Measurements from ENCODE around the gene MSRB1.
A peak's percentile ranks its signal among the peaks of the same experiment; 100 is the strongest.

MSRB1 gene

GRCh38 chr16:1942810-1943726 lies at the start of gene MSRB1:
TSS of gene MSRB1 (minus strand) at chr16:1943199. CDS start at chr16:1943156, 43 bp downstream.
- TF ChIP-seq HDGF (IDR thresholded peaks at IDR 0.05; ENCODE audit: borderline replicate concordance) (peak; percentile 90; the same call in 1 of the 2 replicates), PKNOX1 (IDR thresholded peaks at IDR 0.05) (no peak), SP1 (IDR thresholded peaks at IDR 0.05) (no peak), ELF4 (IDR thresholded peaks at IDR 0.05) (no peak), FOXM1 (IDR thresholded peaks at IDR 0.05; ENCODE audit: borderline replicate concordance) (0 out of 2 replicates have a peak, but pooled peaks have one; percentile 31), ZNF384 (IDR thresholded peaks at IDR 0.05) (no peak), L3MBTL2 (conservative IDR thresholded peaks at IDR 0.05) (peak; percentile 95)
- POLR2A ChIA-PET = interaction anchor here (0.6 to 5.2 kb wide), 19 partner anchors 10 to 161 kb away, joined by 3 to 95 read pairs (median 5); partner anchors contain the start of genes FAHD1, HAGH, NDUFB10 and NUBP2
- peak; percentile 100 for DNase-seq (ENCODE audit: extremely low spot score)
- CTCF ChIA-PET = interaction anchor here (0.5 to 1.1 kb wide), 4 partner anchors 9 to 19 kb away, joined by 3 to 7 read pairs (median 4); no protein-coding TSS in a partner anchor

- no peak for TF ChIP-seq FOXK2 (IDR thresholded peaks at IDR 0.05)
- no peak for TF ChIP-seq ZNF384 (IDR thresholded peaks at IDR 0.05)
- peak; percentile 66 for TF ChIP-seq L3MBTL2 (conservative IDR thresholded peaks at IDR 0.05)
- TF ChIP-seq ARNT (IDR thresholded peaks at IDR 0.05) = no peak
- no peak for TF ChIP-seq BHLHE40 (IDR thresholded peaks at IDR 0.05; ENCODE audit: borderline replicate concordance)
- POLR2A ChIA-PET = interaction anchor here (1.5 to 3.3 kb wide), 2 partner anchors 16 to 27 kb away, joined by 6 to 15 read pairs; partner anchors contain the start of gene RPS2
- CTCF ChIA-PET = interaction anchor here (0.9 kb wide), 1 partner anchor 24 kb away, joined by 3 read pairs; no protein-coding TSS in a partner anchor
- DNase-seq (ENCODE audit: extremely low spot score) = peak; percentile 98
These were observed 49.1 kb upstream of the MSRB1 start for GRCh38 chr16:1991948-1992703.

GRCh38 chr16:1991588-1991947 lies 48.6 kb upstream of the MSRB1 start:
- TF ChIP-seq FOXA1 (IDR thresholded peaks at IDR 0.05) (no peak), TARDBP (IDR thresholded peaks at IDR 0.05) (no peak), FOXK2 (IDR thresholded peaks at IDR 0.05) (no peak), SUZ12 (IDR thresholded peaks at IDR 0.05) (no peak), ELF4 (IDR thresholded peaks at IDR 0.05) (no peak), NFRKB (IDR thresholded peaks at IDR 0.05) (no peak), LEF1 (IDR thresholded peaks at IDR 0.05; ENCODE audit: borderline replicate concordance) (no peak), ARNT (IDR thresholded peaks at IDR 0.05) (no peak), FOXM1 (IDR thresholded peaks at IDR 0.05; ENCODE audit: borderline replicate concordance) (no peak), L3MBTL2 (conservative IDR thresholded peaks at IDR 0.05) (no peak), CTBP1 (IDR thresholded peaks at IDR 0.05; ENCODE audit: borderline replicate concordance) (no peak), PKNOX1 (IDR thresholded peaks at IDR 0.05) (no peak), ZNF384 (IDR thresholded peaks at IDR 0.05) (no peak), BHLHE40 (IDR thresholded peaks at IDR 0.05; ENCODE audit: borderline replicate concordance) (no peak)
- POLR2A ChIA-PET = interaction anchor here (0.6 to 3.3 kb wide), 2 partner anchors 16 to 27 kb away, joined by 3 to 15 read pairs; partner anchors contain the start of gene RPS2
- DNase-seq (ENCODE audit: extremely low spot score) = no peak
- CTCF ChIA-PET = no interaction called here

- DNase-seq (ENCODE audit: extremely low spot score) = no peak
- ChIA-PET CTCF (no interaction called here), POLR2A (interaction anchor here (0.6 to 3.3 kb wide), 3 partner anchors 16 to 28 kb away, joined by 3 to 15 read pairs (median 4); partner anchors contain the start of gene RPS2)
- TF ChIP-seq L3MBTL2 (conservative IDR thresholded peaks at IDR 0.05) = no peak
- no peak for TF ChIP-seq HDGF (IDR thresholded peaks at IDR 0.05; ENCODE audit: borderline replicate concordance)
- no peak for TF ChIP-seq ELF4 (IDR thresholded peaks at IDR 0.05)
- TF ChIP-seq BHLHE40 (IDR thresholded peaks at IDR 0.05; ENCODE audit: borderline replicate concordance) = no peak
- no peak for TF ChIP-seq FOXK2 (IDR thresholded peaks at IDR 0.05)
- TF ChIP-seq FOXA1 (IDR thresholded peaks at IDR 0.05) = no peak
- TF ChIP-seq NFRKB (IDR thresholded peaks at IDR 0.05) = no peak
These were observed 48.1 kb upstream of the MSRB1 start for GRCh38 chr16:1991135-1991551.

- DNase-seq (ENCODE audit: extremely low spot score) = no peak
- TF ChIP-seq L3MBTL2 (conservative IDR thresholded peaks at IDR 0.05) = no peak
- TF ChIP-seq SUZ12 (IDR thresholded peaks at IDR 0.05) = no peak
- no peak for TF ChIP-seq PKNOX1 (IDR thresholded peaks at IDR 0.05)
- TF ChIP-seq HDGF (IDR thresholded peaks at IDR 0.05; ENCODE audit: borderline replicate concordance) = no peak
- TF ChIP-seq ELF4 (IDR thresholded peaks at IDR 0.05) = no peak
- TF ChIP-seq CTBP1 (IDR thresholded peaks at IDR 0.05; ENCODE audit: borderline replicate concordance) = no peak
- no peak for TF ChIP-seq SP1 (IDR thresholded peaks at IDR 0.05)
- TF ChIP-seq LEF1 (IDR thresholded peaks at IDR 0.05; ENCODE audit: borderline replicate concordance) = no peak
- no peak for TF ChIP-seq ZNF384 (IDR thresholded peaks at IDR 0.05)
- no peak for TF ChIP-seq NFRKB (IDR thresholded peaks at IDR 0.05)
- TF ChIP-seq FOXA1 (IDR thresholded peaks at IDR 0.05) = no peak
- TF ChIP-seq ARNT (IDR thresholded peaks at IDR 0.05) = no peak
- no peak for TF ChIP-seq FOXM1 (IDR thresholded peaks at IDR 0.05; ENCODE audit: borderline replicate concordance)
- no peak for TF ChIP-seq FOXK2 (IDR thresholded peaks at IDR 0.05)
- no peak for TF ChIP-seq BHLHE40 (IDR thresholded peaks at IDR 0.05; ENCODE audit: borderline replicate concordance)
- no peak for TF ChIP-seq TARDBP (IDR thresholded peaks at IDR 0.05)
- POLR2A ChIA-PET = interaction anchor here (1.0 to 3.3 kb wide), 2 partner anchors 26 to 27 kb away, joined by 4 to 15 read pairs; partner anchors contain the start of gene RPS2
- CTCF ChIA-PET = no interaction called here
These were observed 47.5 kb upstream of the MSRB1 start for GRCh38 chr16:1990351-1991134.

Measured in HEK293T (cell line).